HG03139 (cell line): ENCODE data around the gene BCR.

Experiments
- ATAC-seq: cut with Tn5 transposase; IDR thresholded peaks from one replicate; pipeline ENCODE4 v1.9.1; 2021; ENCODE audit not compliant: unreplicated experiment

BCR gene

GRCh38 chr22:23242473-23243001 lies 62.2 kb downstream of the BCR start:
- ATAC-seq = no peak

- no peak for ATAC-seq
Measured at GRCh38 chr22:23243006-23243573, 62.8 kb downstream of the BCR start.

- ATAC-seq = no peak
Measured at GRCh38 chr22:23243859-23244689, 63.8 kb downstream of the BCR start.

DNA sequence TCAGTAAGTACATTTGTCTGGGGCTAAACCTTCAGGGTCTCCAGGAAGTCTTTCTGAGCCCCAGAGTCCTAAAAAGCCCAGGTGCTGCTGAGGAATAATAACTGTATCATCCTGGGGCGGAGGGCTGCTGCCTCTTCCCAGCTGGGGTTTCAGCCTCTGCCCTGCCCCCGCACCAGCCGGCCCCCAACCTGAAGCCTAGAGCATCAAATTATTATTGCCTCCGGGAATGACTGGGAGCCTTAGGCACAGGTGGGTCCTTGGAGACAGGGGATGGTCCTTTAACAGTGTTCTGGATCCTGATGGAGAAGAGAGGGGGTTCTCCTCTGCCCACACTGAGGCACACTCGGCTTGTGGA lies 64.4 kb downstream of the BCR start:
- no peak for ATAC-seq

DNA sequence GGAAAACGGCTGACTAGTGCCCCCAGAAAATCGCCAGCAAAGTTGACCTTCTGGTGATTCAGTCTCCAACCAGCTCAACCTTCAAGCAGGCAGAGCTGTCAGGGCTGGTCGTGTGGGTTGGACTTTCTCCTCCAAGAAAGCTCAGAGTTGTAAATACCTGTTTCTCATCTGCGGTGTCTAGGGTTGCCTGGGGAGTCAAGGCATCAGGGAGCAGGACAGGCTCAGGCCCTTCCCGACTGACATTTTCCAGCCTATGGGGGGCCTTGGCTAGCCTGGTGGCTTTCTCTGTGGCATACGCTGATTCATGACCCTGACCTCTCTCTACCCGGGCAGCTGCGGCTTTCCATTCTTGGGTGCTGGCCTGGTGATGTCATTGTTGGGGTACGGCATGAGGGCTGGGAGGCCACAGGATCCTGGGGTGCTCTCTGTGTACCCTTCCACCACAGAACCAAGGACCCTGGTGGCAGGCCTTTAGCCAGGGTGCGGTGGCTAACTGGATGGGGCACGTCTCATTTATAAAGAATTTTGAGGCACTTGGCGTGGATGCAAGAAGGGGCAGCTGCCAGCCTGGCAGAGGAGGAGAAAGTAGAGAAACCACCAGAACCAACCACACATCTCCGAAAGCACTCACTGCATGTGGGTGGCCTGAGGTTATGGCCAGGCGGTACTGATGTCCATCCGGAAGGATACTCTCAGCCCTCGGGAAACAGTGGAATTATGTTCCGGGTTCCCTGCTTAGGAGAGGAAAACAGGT lies 64.9 kb downstream of the BCR start:
- no peak for ATAC-seq

DNA sequence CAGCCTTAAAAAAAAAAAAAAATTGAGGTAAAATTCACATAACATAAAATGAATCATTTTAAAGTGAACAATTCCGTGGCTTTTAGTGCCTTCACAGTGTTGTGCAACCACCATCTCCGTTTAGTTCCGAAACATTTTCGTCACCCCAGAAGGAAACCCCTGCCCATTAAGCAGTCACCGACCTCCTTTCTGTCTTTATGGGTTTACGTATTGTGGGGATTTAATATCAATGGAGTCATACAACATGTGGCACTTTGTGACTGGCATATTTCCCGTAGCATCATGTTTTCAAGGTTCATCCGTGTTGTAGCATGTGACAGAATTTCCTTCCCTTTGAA lies 65.5 kb downstream of the BCR start:
- ATAC-seq = no peak

- ATAC-seq = no peak
Measured at GRCh38 chr22:23246982-23247766, 66.9 kb downstream of the BCR start.

DNA sequence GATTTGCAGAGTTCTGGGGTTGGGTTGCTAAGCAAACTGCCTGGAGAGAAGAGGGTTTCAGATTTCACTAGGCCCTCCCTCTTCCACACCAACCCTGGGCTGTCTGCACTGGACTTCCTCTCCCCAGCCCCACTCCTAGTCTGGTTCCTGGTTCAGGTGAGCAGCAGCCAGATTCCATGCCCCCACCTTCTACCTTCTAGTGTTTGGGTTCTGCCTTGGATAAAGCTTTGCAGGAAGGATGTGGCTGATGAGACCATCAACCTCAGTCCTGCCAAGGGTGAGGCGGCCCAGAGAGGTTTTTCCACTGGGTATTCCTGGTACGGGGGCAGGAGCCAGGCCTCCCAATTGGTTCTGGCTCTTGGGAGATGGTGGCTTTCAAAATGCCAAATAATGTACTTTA lies 68.3 kb downstream of the BCR start:
- no peak for ATAC-seq

- ATAC-seq = no peak
Measured at GRCh38 chr22:23250056-23250784, 69.9 kb downstream of the BCR start.

DNA sequence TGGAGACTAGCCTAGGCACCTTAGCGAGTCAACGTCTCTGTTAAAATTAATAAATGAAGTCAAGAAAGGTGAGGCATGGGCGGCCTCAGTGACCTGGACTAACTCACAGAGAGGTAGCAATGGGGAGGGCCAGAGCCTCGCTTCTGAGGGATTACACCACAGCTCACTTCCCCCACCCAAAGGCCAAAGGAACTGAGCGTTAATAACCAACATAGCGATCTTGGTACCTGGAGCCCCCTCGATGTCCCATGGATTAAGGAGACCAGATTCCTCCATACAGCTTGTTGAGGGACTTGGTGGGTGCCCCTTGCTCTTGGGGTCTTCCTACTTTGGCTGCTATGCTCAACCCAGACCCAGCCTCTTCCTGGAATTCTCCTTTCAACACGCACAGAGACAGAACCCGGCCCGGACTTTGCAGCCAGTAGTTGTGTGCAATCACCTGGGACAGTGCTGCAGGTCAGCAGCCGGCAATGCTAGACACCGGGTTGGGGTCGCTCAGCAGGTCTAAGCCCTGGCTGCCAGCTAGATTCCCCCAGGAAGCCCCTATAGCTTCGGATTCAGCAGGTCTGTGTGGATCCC lies 70.6 kb downstream of the BCR start:
- ATAC-seq = no peak

GRCh38 chr22:23251445-23252093 lies 71.3 kb downstream of the BCR start:
- no peak for ATAC-seq

- ATAC-seq = no peak
Measured at GRCh38 chr22:23253475-23254055, 73.3 kb downstream of the BCR start.

GRCh38 chr22:23255506-23256170 lies 75.3 kb downstream of the BCR start:
- ATAC-seq = no peak

GRCh38 chr22:23256171-23256932 lies 76.0 kb downstream of the BCR start:
- ATAC-seq = no peak

- no peak for ATAC-seq
Measured at GRCh38 chr22:23256986-23257888, 76.9 kb downstream of the BCR start.

- no peak for ATAC-seq
Measured at GRCh38 chr22:23257889-23258825, 77.8 kb downstream of the BCR start.
